ENCODE data around the gene RAB3B. TPM values are rescaled to one million over a fixed set of nuclear protein-coding genes. Genes with fewer than 3 reads are reported as not detected.

RAB3B gene
- total RNA-seq, 1 donor from 2014 or later, result not detected

- no peak overlapping the region for H3K27ac ChIP-seq
- H3K36me3 ChIP-seq, result peaks cover 0 to 5% of the 10 kb centered on the region in 2 donors
- no peaks in the 10 kb centered on the region for H3K9me3 ChIP-seq
- DNase-seq (ENCODE audit: low spot score in 2 of 2), result no peak
- TF ChIP-seq CTCF (IDR thresholded peaks at IDR 0.05), result no peak
- H3K4me3 ChIP-seq, result no peak overlapping the region
- no peaks in the 10 kb centered on the region for H3K27me3 ChIP-seq
- no peaks in the 10 kb centered on the region for H3K4me1 ChIP-seq
- intact Hi-C loops (cut with DNase I), result no loop called here
Observed at GRCh38 chr1:51859735-51860134, 130.8 kb downstream of the RAB3B start.

- no peak for TF ChIP-seq CTCF (IDR thresholded peaks at IDR 0.05)
- no peak for DNase-seq (ENCODE audit: low spot score in 2 of 2)
- Histone ChIP-seq H3K4me1 (no peaks in the 10 kb centered on the region), H3K27ac (no peak overlapping the region), H3K27me3 (no peaks in the 10 kb centered on the region), H3K36me3 (peaks cover 0 to 5% of the 10 kb centered on the region in 2 donors), H3K4me3 (no peak overlapping the region), H3K9me3 (no peaks in the 10 kb centered on the region)
- intact Hi-C loops (cut with DNase I), result no loop called here
Observed at GRCh38 chr1:51859333-51859732, 131.2 kb downstream of the RAB3B start.

GRCh38 chr1:51858892-51859291 lies 131.6 kb downstream of the RAB3B start:
- no peak overlapping the region for H3K4me3 ChIP-seq
- no peak for DNase-seq (ENCODE audit: low spot score in 2 of 2)
- no peak overlapping the region for H3K27ac ChIP-seq
- peaks cover 3 to 5% of the 10 kb centered on the region in 2 donors for H3K36me3 ChIP-seq
- intact Hi-C loops (cut with DNase I), result no loop called here
- no peaks in the 10 kb centered on the region for H3K9me3 ChIP-seq
- no peaks in the 10 kb centered on the region for H3K4me1 ChIP-seq
- no peaks in the 10 kb centered on the region for H3K27me3 ChIP-seq
- no peak for TF ChIP-seq CTCF (IDR thresholded peaks at IDR 0.05)

Other genes with a start within 250 kb of the RAB3B start
- 40.0 TPM for gene NRDC, start 112.0 kb downstream of the RAB3B start, total RNA-seq
- 10.3 TPM for gene KTI12, start 43.1 kb upstream of the RAB3B start, total RNA-seq
- gene TXNDC12, start 64.5 kb upstream of the RAB3B start, total RNA-seq, result 16.4 TPM
- 39.9 TPM for gene BTF3L4, start 65.6 kb upstream of the RAB3B start, total RNA-seq
- 8.1 TPM for gene ZFYVE9, start 151.4 kb upstream of the RAB3B start, total RNA-seq